CD4-positive, alpha-beta memory T cell (primary cell): ENCODE results near the gene CAMSAP1. TPM values are rescaled to one million over a fixed set of nuclear protein-coding genes. Genes with fewer than 3 reads are reported as not detected.
A peak's percentile ranks its signal among the peaks of the same experiment; 100 is the strongest.

Experiments
- CTCF ChIA-PET: fragments of 350-600 bp; sonication (Branson Sonifier 250); formaldehyde crosslinking; loops from one replicate; lab custom pipeline; 2021; ENCODE audit warnings: inconsistent platforms; ENCODE audit not compliant: partially characterized antibody; lab: Charles Lee
- POLR2A ChIA-PET: fragments of 350-600 bp; sonication (Branson Sonifier 250); formaldehyde crosslinking; loops from one replicate; lab custom pipeline; 2021; ENCODE audit not compliant: partially characterized antibody; lab: Charles Lee
- DNase-seq, 5 donors: peaks; one replicate each; pipeline versions ENCODE4 v3.0.0 to v3.0.0-alpha.2; 2020 to 2022; ENCODE audit warnings: mixed read lengths in 1 of 5
- H3K27ac ChIP-seq: one replicate; pipeline ENCODE4 v1.7.0; 2013; ENCODE audit warnings: low read depth, low read length
- H3K27me3 ChIP-seq: 2 replicates; pipeline ENCODE4 v1.7.0; 2013; ENCODE audit warnings: mild to moderate bottlenecking, low read length, moderate library complexity; ENCODE audit not compliant: insufficient read depth
- H3K36me3 ChIP-seq: 2 replicates; pipeline ENCODE4 v1.7.0; 2013; ENCODE audit warnings: mild to moderate bottlenecking, low read length, moderate library complexity; ENCODE audit not compliant: insufficient read depth
- H3K4me1 ChIP-seq: 2 replicates; pipeline ENCODE4 v1.7.0; 2013; ENCODE audit warnings: mild to moderate bottlenecking, low read length, moderate library complexity; ENCODE audit not compliant: insufficient read depth
- H3K4me3 ChIP-seq, 2 donors: one replicate each; pipeline ENCODE4 v1.7.0; 2013; ENCODE audit warnings: low read length in 2 of 2, mild to moderate bottlenecking in 1 of 2
- H3K9me3 ChIP-seq, 2 donors: one replicate each; pipeline ENCODE4 v1.7.0; 2013; ENCODE audit warnings: low read length in 2 of 2, control low read depth in 1 of 2; ENCODE audit not compliant: control insufficient read depth in 1 of 2
- H3K27ac Mint-ChIP-seq, 7 donors: one replicate each; pipeline ENCODE4 v1.8.0; 2020 to 2021; ENCODE audit warnings: mixed read lengths in 7 of 7, mild to moderate bottlenecking in 6 of 7, inconsistent platforms in 3 of 7, moderate library complexity in 3 of 7
- H3K27me3 Mint-ChIP-seq, 2 donors: one replicate each; pipeline ENCODE4 v1.8.0; 2020 to 2021; ENCODE audit warnings: mixed read lengths in 2 of 2
- H3K36me3 Mint-ChIP-seq, 2 donors: one replicate each; pipeline ENCODE4 v1.8.0; 2020 to 2021; ENCODE audit warnings: mixed read lengths in 2 of 2, inconsistent platforms in 1 of 2, mild to moderate bottlenecking in 1 of 2
- H3K4me1 Mint-ChIP-seq, 4 donors: one replicate each; pipeline ENCODE4 v1.8.0; 2020 to 2021; ENCODE audit warnings: mixed read lengths in 4 of 4, mild to moderate bottlenecking in 1 of 4
- H3K4me3 Mint-ChIP-seq, 8 donors: one replicate each; pipeline ENCODE4 v1.8.0; 2020 to 2021; ENCODE audit warnings: mixed read lengths in 8 of 8, mild to moderate bottlenecking in 7 of 8, moderate library complexity in 6 of 8, inconsistent platforms in 3 of 8
- H3K9me3 Mint-ChIP-seq, 8 donors: one replicate each; pipeline ENCODE4 v1.8.0; 2020 to 2021; ENCODE audit warnings: mixed read lengths in 8 of 8, mild to moderate bottlenecking in 5 of 8, inconsistent platforms in 3 of 8, moderate library complexity in 1 of 8
- intact Hi-C: fragments of 100-400 bp; cut with micrococcal nuclease; formaldehyde crosslinking; loops from one replicate; pipeline ENCODE4 v1.15.1; 2023
- polyA plus RNA-seq, 2 donors: library from polyadenylated mRNA; unstranded; fragments of 300-500 nt; fragmentation: Illumina TruSeq; gene quantifications; one replicate each; pipeline ENCODE4 v1.2.3, GENCODE V29; 2021
- total RNA-seq, 2 experiments: library from RNA; stranded (reverse); gene quantifications; one replicate each; pipeline ENCODE4 v1.2.3, GENCODE V29; 2021

CAMSAP1 gene
- total and polyA plus RNA-seq, 4 experiments from 2014 or later: 0.76 to 51.7 (median 22.5) TPM

GRCh38 chr9:135827866-135828580 is 79.3 kb downstream of the CAMSAP1 start:
- Mint-ChIP-seq H3K9me3 (peaks cover 0 to 17% (median 6%) of the 10 kb centered on the region in 8 donors), H3K4me3 (no peak overlapping the region), H3K4me1 (peaks cover 7 to 17% (median 8%) of the 10 kb centered on the region in 4 donors), H3K27me3 (no peaks in the 10 kb centered on the region), H3K27ac (peak overlapping the region in 1 of 7 donors; percentile 23), H3K36me3 (peaks cover 58 to 63% of the 10 kb centered on the region in 2 donors)
- H3K4me3 ChIP-seq: no peak overlapping the region
- intact Hi-C loops: no loop called here
- no peak overlapping the region for H3K27ac ChIP-seq
- ChIA-PET POLR2A (no interaction called here), CTCF (no interaction called here)
- DNase-seq: no peak
- peaks cover 0 to 5% of the 10 kb centered on the region in 2 donors for H3K9me3 ChIP-seq
- H3K27me3 ChIP-seq: no peaks in the 10 kb centered on the region
- H3K4me1 ChIP-seq: no peaks in the 10 kb centered on the region
- H3K36me3 ChIP-seq: peaks cover 10% of the 10 kb centered on the region

DNA sequence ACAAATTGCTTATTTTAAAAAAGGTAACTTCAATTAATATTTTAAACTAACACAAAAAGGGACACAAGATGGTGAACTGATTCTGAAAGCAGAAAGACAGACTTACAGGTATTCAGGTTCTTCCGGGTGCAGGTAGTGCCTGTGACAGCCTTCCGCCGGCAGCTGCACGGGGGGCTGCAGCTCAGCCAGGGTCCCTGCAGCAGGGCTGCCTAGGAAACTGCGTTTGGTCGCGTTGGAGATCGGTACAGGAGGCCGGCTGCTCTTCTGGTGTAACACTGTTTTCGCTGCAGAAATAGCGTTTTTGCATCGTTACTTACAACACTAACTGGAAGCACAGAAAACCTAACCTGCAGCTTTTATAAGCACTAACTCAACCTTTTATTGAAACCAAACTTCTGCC is 80.0 kb downstream of the CAMSAP1 start:
- Histone ChIP-seq H3K27me3 (no peaks in the 10 kb centered on the region), H3K4me1 (no peaks in the 10 kb centered on the region), H3K4me3 (no peak overlapping the region), H3K27ac (no peak overlapping the region), H3K9me3 (peaks cover 0 to 5% of the 10 kb centered on the region in 2 donors), H3K36me3 (peaks cover 17% of the 10 kb centered on the region)
- Mint-ChIP-seq H3K36me3 (peaks cover 65 to 70% of the 10 kb centered on the region in 2 donors), H3K27me3 (no peaks in the 10 kb centered on the region), H3K9me3 (peaks cover 0 to 17% (median 6%) of the 10 kb centered on the region in 8 donors), H3K27ac (peak overlapping the region in 1 of 7 donors; percentile 43), H3K4me1 (peaks cover 7 to 15% (median 8%) of the 10 kb centered on the region in 4 donors), H3K4me3 (peak overlapping the region in 1 of 8 donors; percentile 20)
- no peak for DNase-seq
- CTCF ChIA-PET: no interaction called here
- intact Hi-C loops: no loop called here
- POLR2A ChIA-PET: no interaction called here

GRCh38 chr9:135826188-135826545 is 81.2 kb downstream of the CAMSAP1 start:
- Histone ChIP-seq H3K27me3 (no peaks in the 10 kb centered on the region), H3K4me1 (no peaks in the 10 kb centered on the region), H3K36me3 (peaks cover 26% of the 10 kb centered on the region), H3K4me3 (no peak overlapping the region), H3K9me3 (peaks cover 0 to 5% of the 10 kb centered on the region in 2 donors), H3K27ac (no peak overlapping the region)
- CTCF ChIA-PET: no interaction called here
- intact Hi-C loops: no loop called here
- no peaks in the 10 kb centered on the region for H3K27me3 Mint-ChIP-seq
- H3K36me3 Mint-ChIP-seq: peaks cover 74 to 76% of the 10 kb centered on the region in 2 donors
- H3K27ac Mint-ChIP-seq: peak overlapping the region in 2 of 7 donors; percentile 17 to 30
- POLR2A ChIA-PET: no interaction called here
- H3K4me3 Mint-ChIP-seq: no peak overlapping the region
- H3K9me3 Mint-ChIP-seq: peaks cover 0 to 17% (median 6%) of the 10 kb centered on the region in 8 donors
- H3K4me1 Mint-ChIP-seq: peaks cover 0 to 10% (median under 1%) of the 10 kb centered on the region in 4 donors
- DNase-seq: no peak

DNA sequence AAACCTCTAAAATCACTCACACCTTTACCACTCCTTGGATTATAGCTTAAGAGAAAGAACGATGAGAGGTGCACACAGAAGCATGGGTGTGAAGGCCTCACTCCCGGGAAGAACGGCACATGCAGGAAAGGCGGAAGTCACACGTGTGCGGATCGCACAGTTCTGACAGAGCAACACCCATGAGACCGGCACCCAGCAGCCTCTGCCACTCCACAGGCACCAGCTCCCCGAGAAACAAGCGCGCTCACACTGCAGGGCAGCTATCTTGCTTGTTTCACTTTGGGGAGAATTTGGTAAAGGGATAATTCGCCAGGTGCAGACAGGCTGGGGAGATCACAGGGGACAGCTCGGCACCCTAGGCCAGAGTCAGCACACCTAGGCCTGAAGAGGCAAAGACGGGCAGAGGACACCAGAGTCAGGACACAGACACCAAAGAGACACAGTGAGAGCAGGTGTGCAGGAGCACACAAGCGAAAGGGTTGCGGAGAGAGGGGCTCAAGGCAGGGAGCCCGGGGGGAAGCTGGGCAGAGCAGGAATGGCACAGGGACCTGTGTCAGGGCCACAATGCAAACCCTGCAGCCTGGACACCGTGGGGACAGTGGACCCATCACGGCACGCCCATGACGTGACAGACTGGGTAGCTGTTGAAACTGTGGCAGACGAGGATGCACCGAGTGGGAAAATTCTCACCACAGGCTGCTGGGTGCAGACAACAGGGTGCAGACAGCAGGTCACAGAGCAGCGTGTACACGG is 81.7 kb downstream of the CAMSAP1 start:
- intact Hi-C loops: no loop called here
- H3K4me3 Mint-ChIP-seq: no peak overlapping the region
- Histone ChIP-seq H3K4me3 (no peak overlapping the region), H3K4me1 (no peaks in the 10 kb centered on the region), H3K27ac (no peak overlapping the region), H3K36me3 (peaks cover 31% of the 10 kb centered on the region), H3K9me3 (peaks cover 0 to 5% of the 10 kb centered on the region in 2 donors), H3K27me3 (no peaks in the 10 kb centered on the region)
- peaks cover 0 to 10% (median under 1%) of the 10 kb centered on the region in 4 donors for H3K4me1 Mint-ChIP-seq
- ChIA-PET POLR2A (no interaction called here), CTCF (interaction anchor here (1.1 kb wide), 1 partner anchor 29 kb away, joined by 3 read pairs; no protein-coding TSS in a partner anchor)
- peaks cover 0 to 17% (median 6%) of the 10 kb centered on the region in 8 donors for H3K9me3 Mint-ChIP-seq
- no peaks in the 10 kb centered on the region for H3K27me3 Mint-ChIP-seq
- H3K27ac Mint-ChIP-seq: peak overlapping the region in 2 of 7 donors; percentile 30 to 41
- DNase-seq: no peak
- H3K36me3 Mint-ChIP-seq: peaks cover 72 to 77% of the 10 kb centered on the region in 2 donors

GRCh38 chr9:135823036-135823435 is 84.3 kb downstream of the CAMSAP1 start:
- Histone ChIP-seq H3K27me3 (no peaks in the 10 kb centered on the region), H3K4me3 (no peak overlapping the region), H3K36me3 (peaks cover 51% of the 10 kb centered on the region), H3K4me1 (no peaks in the 10 kb centered on the region), H3K27ac (no peak overlapping the region), H3K9me3 (no peaks in the 10 kb centered on the region)
- peaks cover 68 to 74% of the 10 kb centered on the region in 2 donors for H3K36me3 Mint-ChIP-seq
- peaks cover 0 to 4% (median 0%) of the 10 kb centered on the region in 4 donors for H3K4me1 Mint-ChIP-seq
- H3K9me3 Mint-ChIP-seq: peaks cover 0 to under 1% (median under 1%) of the 10 kb centered on the region in 8 donors
- H3K4me3 Mint-ChIP-seq: no peak overlapping the region
- no peak overlapping the region for H3K27ac Mint-ChIP-seq
- POLR2A ChIA-PET: no interaction called here
- DNase-seq: no peak
- CTCF ChIA-PET: no interaction called here
- intact Hi-C loops: no loop called here
- H3K27me3 Mint-ChIP-seq: no peaks in the 10 kb centered on the region

DNA sequence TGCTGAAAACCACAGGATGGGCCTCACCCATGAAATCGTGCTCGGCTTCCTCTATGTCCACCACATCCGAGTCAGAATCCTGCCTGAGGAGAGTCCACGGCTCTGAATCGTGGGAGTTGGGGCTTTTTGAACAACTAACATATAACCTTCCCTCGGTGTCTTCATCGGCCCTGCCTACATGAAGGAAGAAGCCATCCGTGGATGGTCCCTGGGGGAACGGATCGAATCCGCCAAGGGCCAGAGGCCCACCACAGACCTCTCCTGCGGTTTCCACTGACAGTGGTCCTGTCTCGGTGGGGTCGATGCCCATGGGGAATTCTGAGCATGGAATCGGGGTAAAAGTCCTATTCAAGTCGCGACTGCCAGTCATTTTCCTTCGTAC is 85.0 kb downstream of the CAMSAP1 start:
- intact Hi-C loops: no loop called here
- DNase-seq: no peak
- no peaks in the 10 kb centered on the region for H3K27me3 Mint-ChIP-seq
- H3K36me3 ChIP-seq: peaks cover 58% of the 10 kb centered on the region
- no peak overlapping the region for H3K4me3 Mint-ChIP-seq
- ChIA-PET POLR2A (no interaction called here), CTCF (no interaction called here)
- peaks cover 0 to 4% (median 0%) of the 10 kb centered on the region in 4 donors for H3K4me1 Mint-ChIP-seq
- H3K9me3 ChIP-seq: no peaks in the 10 kb centered on the region
- H3K4me3 ChIP-seq: no peak overlapping the region
- no peaks in the 10 kb centered on the region for H3K27me3 ChIP-seq
- no peak overlapping the region for H3K27ac ChIP-seq
- H3K36me3 Mint-ChIP-seq: peaks cover 64 to 73% of the 10 kb centered on the region in 2 donors
- H3K27ac Mint-ChIP-seq: peak overlapping the region in 1 of 7 donors; percentile 36
- H3K9me3 Mint-ChIP-seq: no peaks in the 10 kb centered on the region
- no peaks in the 10 kb centered on the region for H3K4me1 ChIP-seq

- Histone ChIP-seq H3K4me3 (no peak overlapping the region), H3K27me3 (no peaks in the 10 kb centered on the region), H3K4me1 (no peaks in the 10 kb centered on the region), H3K27ac (no peak overlapping the region), H3K36me3 (peaks cover 63% of the 10 kb centered on the region), H3K9me3 (no peaks in the 10 kb centered on the region)
- intact Hi-C loops: no loop called here
- Mint-ChIP-seq H3K36me3 (peaks cover 62 to 72% of the 10 kb centered on the region in 2 donors), H3K4me3 (no peak overlapping the region), H3K9me3 (no peaks in the 10 kb centered on the region), H3K27ac (no peak overlapping the region), H3K4me1 (peaks cover 0 to 4% (median 0%) of the 10 kb centered on the region in 4 donors), H3K27me3 (no peaks in the 10 kb centered on the region)
- DNase-seq: no peak
- ChIA-PET CTCF (no interaction called here), POLR2A (no interaction called here)
Measured at GRCh38 chr9:135821733-135822373, 85.5 kb downstream of the CAMSAP1 start.
